Activated T-cell treated with anti-CD3 and anti-CD28 coated beads for 48 hours (primary cell): ENCODE measurements around the gene N4BP2.
"Not testable (repeated sequence)": the region's sequence is repeated elsewhere in the genome, so short reads cannot be mapped to it uniquely, and the experiment has no call there.

Experiments used
- DNase-seq: peaks from one replicate; pipeline ENCODE4 v3.0.0-alpha.2; 2020; ENCODE audit warnings: low read depth

N4BP2 gene

GRCh38 chr4:40087799-40088366 lies 31.2 kb downstream of the N4BP2 start:
- no peak for DNase-seq

GRCh38 chr4:40093400-40093799 lies 36.8 kb downstream of the N4BP2 start:
- not testable (repeated sequence) for DNase-seq

- no peak for DNase-seq
Measured at GRCh38 chr4:40099010-40099409, 42.4 kb downstream of the N4BP2 start.

GRCh38 chr4:40107150-40107549 lies 50.5 kb downstream of the N4BP2 start:
- DNase-seq: not testable (repeated sequence)

GRCh38 chr4:40112027-40112792 lies 55.6 kb downstream of the N4BP2 start:
- no peak for DNase-seq

- no peak for DNase-seq
Measured at GRCh38 chr4:40114206-40114605, 57.6 kb downstream of the N4BP2 start.

- DNase-seq: no peak
Measured at GRCh38 chr4:40118861-40119260, 62.2 kb downstream of the N4BP2 start.

- DNase-seq: no peak
Measured at GRCh38 chr4:40119344-40119743, 62.7 kb downstream of the N4BP2 start.

GRCh38 chr4:40121515-40121914 lies 64.9 kb downstream of the N4BP2 start:
- DNase-seq: no peak

- DNase-seq: no peak
Measured at GRCh38 chr4:40122941-40123340, 66.3 kb downstream of the N4BP2 start.

- no peak for DNase-seq
Measured at GRCh38 chr4:40124690-40125089, 68.0 kb downstream of the N4BP2 start.

GRCh38 chr4:40130401-40131036 lies 73.9 kb downstream of the N4BP2 start:
- no peak for DNase-seq

- DNase-seq: no peak
Measured at GRCh38 chr4:40132816-40133215, 76.2 kb downstream of the N4BP2 start.

GRCh38 chr4:40134206-40134917 lies 77.7 kb downstream of the N4BP2 start:
- DNase-seq: no peak

GRCh38 chr4:40136202-40136601 lies 79.6 kb downstream of the N4BP2 start:
- DNase-seq: not testable (repeated sequence)

- no peak for DNase-seq
Measured at GRCh38 chr4:40140196-40140595, 83.5 kb downstream of the N4BP2 start.

GRCh38 chr4:40140597-40140996 lies 83.9 kb downstream of the N4BP2 start:
- not testable (repeated sequence) for DNase-seq

- no peak for DNase-seq
Measured at GRCh38 chr4:40143926-40144508, 87.4 kb downstream of the N4BP2 start.

- DNase-seq: no peak
Measured at GRCh38 chr4:40144716-40145115, 88.1 kb downstream of the N4BP2 start.

GRCh38 chr4:40147490-40147889 lies 90.8 kb downstream of the N4BP2 start:
- not testable (repeated sequence) for DNase-seq

- peak; percentile 44 for DNase-seq
Measured at GRCh38 chr4:40149960-40150385, 93.3 kb downstream of the N4BP2 start.

- DNase-seq: no peak
Measured at GRCh38 chr4:40150932-40151331, 94.3 kb downstream of the N4BP2 start.
